HepG2 (cell line): ENCODE measurements around the gene SIRPB2. TPM values are rescaled to one million over a fixed set of nuclear protein-coding genes. Genes with fewer than 3 reads are reported as not detected.

Source experiments
- ADNP ChIP-seq: sonication (generic); formaldehyde crosslinking; IDR thresholded peaks from 2 replicates; pipeline ENCODE4 v1.4.0; 2020; ENCODE audit warnings: missing genetic modification reagents
- ARID3A ChIP-seq: IDR thresholded peaks from 2 replicates; pipeline ENCODE4 v1.6.1; 2012; ENCODE audit warnings: low read depth, low read length, improper control_type of control experiment
- ATF1 ChIP-seq: IDR thresholded peaks from 2 replicates; pipeline ENCODE4 v1.6.1; 2016; ENCODE audit warnings: mild to moderate bottlenecking, control low read depth
- FOXA3 ChIP-seq: IDR thresholded peaks from 2 replicates; pipeline ENCODE4 v1.6.1; 2016; ENCODE audit warnings: missing genetic modification reagents, missing compliant biosample characterization
- GPN1 ChIP-seq: sonication (generic); formaldehyde crosslinking; IDR thresholded peaks from 2 replicates; pipeline ENCODE4 v1.5.1; 2020; ENCODE audit warnings: missing genetic modification reagents, borderline replicate concordance
- PHF5A ChIP-seq: IDR thresholded peaks from one replicate; pipeline ENCODE4 v1.6.1; 2018; ENCODE audit warnings: low read depth, missing genetic modification reagents; ENCODE audit not compliant: unreplicated experiment
- SCMH1 ChIP-seq: sonication (generic); formaldehyde crosslinking; IDR thresholded peaks from 2 replicates; pipeline ENCODE4 v1.9.0; 2021; ENCODE audit warnings: missing genetic modification reagents, mild to moderate bottlenecking, borderline replicate concordance
- SSRP1 ChIP-seq: IDR thresholded peaks from 2 replicates; pipeline ENCODE4 v1.6.1; 2016; ENCODE audit warnings: control low read depth
- TEAD3 ChIP-seq: optimal IDR thresholded peaks from 2 replicates; pipeline ENCODE3; 2016; ENCODE audit warnings: borderline replicate concordance
- ZBTB49 ChIP-seq: sonication (generic); formaldehyde crosslinking; IDR thresholded peaks from 2 replicates; pipeline ENCODE4 v1.4.0; 2020; ENCODE audit warnings: missing genetic modification reagents, borderline replicate concordance
- ZHX2 ChIP-seq, 2 experiments: sonication (generic) in 1 of 2; formaldehyde crosslinking in 1 of 2; IDR thresholded peaks; 2 replicates each; pipeline versions ENCODE4 v1.6.1 to v1.9.0; 2014 to 2022; ENCODE audit warnings: antibody characterized with exemption in 1 of 2, borderline replicate concordance in 1 of 2, inconsistent platforms in 1 of 2, low read depth in 1 of 2, missing genetic modification reagents in 1 of 2
- ZNF24 ChIP-seq: fragments of 450-650 bp; IDR thresholded peaks from 2 replicates; pipeline ENCODE4 v1.6.1; 2017; ENCODE audit warnings: antibody characterized with exemption, mild to moderate bottlenecking
- ZNF382 ChIP-seq: sonication (generic); formaldehyde crosslinking; IDR thresholded peaks from 2 replicates; pipeline ENCODE4 v1.5.0; 2020; ENCODE audit warnings: missing genetic modification reagents, mild to moderate bottlenecking, borderline replicate concordance
- ZNF430 ChIP-seq: sonication (generic); formaldehyde crosslinking; IDR thresholded peaks from 2 replicates; pipeline ENCODE4 v1.9.0; 2021; ENCODE audit warnings: mild to moderate bottlenecking, missing genetic modification reagents
- ZNF543 ChIP-seq: sonication (generic); formaldehyde crosslinking; IDR thresholded peaks from 2 replicates; pipeline ENCODE4 v1.4.0; 2020; ENCODE audit warnings: mild to moderate bottlenecking, missing genetic modification reagents
- ZNF556 ChIP-seq: sonication (generic); formaldehyde crosslinking; IDR thresholded peaks from 2 replicates; pipeline ENCODE4 v1.4.0; 2020; ENCODE audit warnings: mild to moderate bottlenecking, missing genetic modification reagents, borderline replicate concordance
- ZNF563 ChIP-seq: sonication (generic); formaldehyde crosslinking; IDR thresholded peaks from 2 replicates; pipeline ENCODE4 v1.8.0; 2022; ENCODE audit warnings: mild to moderate bottlenecking, moderate library complexity, missing genetic modification reagents
- ZNF567 ChIP-seq: sonication (generic); formaldehyde crosslinking; IDR thresholded peaks from 2 replicates; pipeline ENCODE4 v1.8.1; 2023; ENCODE audit warnings: mild to moderate bottlenecking, missing genetic modification reagents, borderline replicate concordance
- ZNF724P ChIP-seq: sonication (generic); formaldehyde crosslinking; IDR thresholded peaks from 2 replicates; pipeline ENCODE4 v1.8.0; 2022; ENCODE audit warnings: missing genetic modification reagents, borderline replicate concordance
- polyA plus RNA-seq, 8 experiments: library from polyadenylated mRNA; depleted of rRNA in 3 of 8; stranded (reverse) in 7 of 8; unstranded in 1 of 8; fragments of >200 nt; fragmentation: Illumina TruSeq in 4 of 8; extraction: Trizol in 4 of 8; gene quantifications; 2 replicates each; pipeline versions ENCODE4 v1.2.1 to v1.2.3, GENCODE V29; 2011 to 2016; ENCODE audit warnings: low read depth in 4 of 8, missing spikeins in 1 of 8, mixed read lengths in 1 of 8; ENCODE audit not compliant: insufficient read depth in 1 of 8
- total RNA-seq, 5 experiments: library from RNA; depleted of rRNA; stranded (reverse); fragments of >200 nt; fragmentation: Illumina TruSeq; extraction: Trizol; gene quantifications; 2 replicates each; pipeline ENCODE4 v1.2.3, GENCODE V29; 2016; ENCODE audit warnings: low read depth in 1 of 5

The SIRPB2 gene
- total and polyA plus RNA-seq, 2 of the 13 experiments (the other 11 are each of a cell fraction or from before 2014, with no cell fraction given), result not detected

- no peak for TF ChIP-seq ZNF382 (CRISPR knock-in tag)
- peak; percentile 90 for TF ChIP-seq TEAD3 (CRISPR knock-in tag)
- no peak for TF ChIP-seq GPN1 (CRISPR knock-in tag)
- TF ChIP-seq ADNP (CRISPR knock-in tag), result no peak
- peak; percentile 91; the same call in 1 of the 2 replicates for TF ChIP-seq ZNF567 (CRISPR knock-in tag)
- 0 out of 2 replicates have a peak, but pooled peaks have one; percentile 41 for TF ChIP-seq ATF1
- 0 out of 2 replicates have a peak, but pooled peaks have one; percentile 39 for TF ChIP-seq ZNF563 (CRISPR knock-in tag)
- TF ChIP-seq ZBTB49, result peak; percentile 44; the same call in 1 of the 2 replicates
- no peak for TF ChIP-seq ZNF24
- TF ChIP-seq FOXA3, result peak; percentile 62
- no peak for TF ChIP-seq ZHX2 (IDR thresholded peaks at IDR 0.05; ENCODE audit: low read depth)
- no peak for TF ChIP-seq ZHX2 (CRISPR knock-in tag; IDR thresholded peaks at IDR 0.05; ENCODE audit: borderline replicate concordance)
- peak; percentile 95; the same call in 1 of the 2 replicates for TF ChIP-seq SSRP1 (CRISPR knock-in tag)
- TF ChIP-seq PHF5A, result no peak
- TF ChIP-seq ZNF430, result peak; percentile 83
- peak; percentile 92; the same call in 1 of the 2 replicates for TF ChIP-seq ZNF556 (CRISPR knock-in tag)
- 0 out of 2 replicates have a peak, but pooled peaks have one; percentile 70 for TF ChIP-seq ZNF724P (CRISPR knock-in tag)
- no peak for TF ChIP-seq ZNF543 (CRISPR knock-in tag)
- TF ChIP-seq ARID3A, result peak; percentile 77; the same call in 1 of the 2 replicates
- no peak for TF ChIP-seq SCMH1 (CRISPR knock-in tag)
Measured at GRCh38 chr20:1469925-1470571, 21.2 kb downstream of the SIRPB2 start (continued).
